GM12878 (cell line): ENCODE results near the gene MYO3B. TPM values are rescaled to one million over a fixed set of nuclear protein-coding genes. Genes with fewer than 3 reads are reported as not detected.

Experiments used
- ATAC-seq: fragments of 200-7000 bp; cut with Tn5 transposase; 3 replicates; pipeline ENCODE4 v1.9.1; 2020; ENCODE audit warnings: mild to moderate bottlenecking, moderate library complexity
- BruUV-seq: library from RNA; stranded (reverse); fragments of 400-500 nt; replicated peaks from 2 replicates; lab custom pipeline; 2021; lab: Mats Ljungman, UMichigan
- CTCF ChIA-PET: fragments of 300-600 bp; sonication (Branson Sonifier 250); formaldehyde crosslinking; extraction: SDS; loops from one replicate; lab custom pipeline; 2021; ENCODE audit warnings: inconsistent platforms; lab: Yijun Ruan, JAX
- POLR2A ChIA-PET: fragments of 350-600 bp; formaldehyde crosslinking; extraction: SDS; loops from one replicate; lab custom pipeline; 2021; ENCODE audit warnings: inconsistent platforms; lab: Charles Lee
- RAD21 ChIA-PET: fragments of 300-600 bp; sonication (Branson Sonifier 250); formaldehyde crosslinking; loops from one replicate; lab custom pipeline; 2023; ENCODE audit warnings: antibody characterized with exemption; ENCODE audit not compliant: unreplicated experiment; lab: Charles Lee
- SMC1A ChIA-PET: fragments of 300-600 bp; sonication (Branson Sonifier 250); formaldehyde crosslinking; loops from one replicate; lab custom pipeline; 2023; ENCODE audit not compliant: unreplicated experiment, uncharacterized antibody; lab: Charles Lee
- DNase-seq: peaks from one replicate; pipeline ENCODE4 v3.0.0-alpha.2; 2011; ENCODE audit warnings: low read depth, low spot score
- FAIRE-seq: peaks from 3 replicates; lab custom pipeline; 2011; peaks lifted over from hg19 to GRCh38; lab: Jason Lieb, UNC
- H2AFZ ChIP-seq: 2 replicates; pipeline ENCODE4 v1.6.0; 2011; ENCODE audit warnings: low read depth, low read length, control low read depth; ENCODE audit not compliant: control insufficient read depth
- H3K27ac ChIP-seq: 2 replicates; pipeline ENCODE4 v1.5.1; 2011; ENCODE audit warnings: control low read depth; ENCODE audit not compliant: control insufficient read depth, insufficient read depth
- H3K27me3 ChIP-seq, 2 experiments: replicated peaks in 1 of 2; 2 replicates each; pipeline versions ENCODE4 v1.6.0 to v1.6.1; 2011; ENCODE audit warnings: low read length in 1 of 2; ENCODE audit not compliant: control insufficient read depth in 2 of 2, insufficient read depth in 2 of 2
- H3K36me3 ChIP-seq, 2 experiments: 2 replicates each; pipeline ENCODE4 v1.5.1; 2011; ENCODE audit warnings: low read length in 1 of 2; ENCODE audit not compliant: control insufficient read depth in 2 of 2, insufficient read depth in 2 of 2
- H3K4me1 ChIP-seq: 2 replicates; pipeline ENCODE4 v1.6.1; 2011; ENCODE audit warnings: mild to moderate bottlenecking, low read length, moderate library complexity, mixed read lengths; ENCODE audit not compliant: control insufficient read depth, insufficient read depth
- H3K4me2 ChIP-seq: 2 replicates; pipeline ENCODE4 v1.6.0; 2011; ENCODE audit warnings: control low read depth; ENCODE audit not compliant: control insufficient read depth, insufficient read depth
- H3K4me3 ChIP-seq: fragments of 200-600 bp; sonication (generic); 2 replicates; pipeline ENCODE4 v1.5.1; 2016
- H3K79me2 ChIP-seq: 2 replicates; pipeline ENCODE4 v1.6.0; 2011; ENCODE audit warnings: low read length; ENCODE audit not compliant: control insufficient read depth, insufficient read depth
- H3K9ac ChIP-seq: 2 replicates; pipeline ENCODE4 v1.8.0; 2011; ENCODE audit warnings: low read length, control low read depth, mixed read lengths; ENCODE audit not compliant: control insufficient read depth, insufficient read depth
- H3K9me3 ChIP-seq: replicated peaks from 3 replicates; pipeline ENCODE4 v1.5.1; 2011; ENCODE audit warnings: mild to moderate bottlenecking, low read length; ENCODE audit not compliant: control insufficient read depth, insufficient read depth
- H4K20me1 ChIP-seq: 2 replicates; pipeline ENCODE4 v1.6.0; 2011; ENCODE audit not compliant: control insufficient read depth, insufficient read depth
- ASH2L ChIP-seq: fragments of 300-600, 200-600 bp; sonication (generic); IDR thresholded peaks from 2 replicates; pipeline ENCODE4 v1.6.1; 2017; ENCODE audit warnings: low read depth, mild to moderate bottlenecking, borderline replicate concordance
- CEBPB ChIP-seq, 2 experiments: fragments of 150-350 bp in 1 of 2; IDR thresholded peaks; 2 replicates each; pipeline ENCODE4 v1.6.1; 2012 to 2014; ENCODE audit warnings: low read depth in 2 of 2, low read length in 2 of 2, borderline replicate concordance in 1 of 2, inconsistent platforms in 1 of 2
- CHD4 ChIP-seq: fragments of 200-600 bp; sonication (generic); IDR thresholded peaks from 2 replicates; pipeline ENCODE4 v1.6.1; 2016; ENCODE audit warnings: mild to moderate bottlenecking
- CREB1 ChIP-seq: IDR thresholded peaks from 2 replicates; pipeline ENCODE4 v1.6.1; 2012; ENCODE audit warnings: low read depth, mild to moderate bottlenecking, inconsistent platforms
- ETV6 ChIP-seq, 2 experiments: fragments of 450-650 bp in 1 of 2; IDR thresholded peaks in 1 of 2; conservative IDR thresholded peaks in 1 of 2; 2 replicates each; pipeline ENCODE4 v1.6.1; 2014; ENCODE audit warnings: antibody characterized with exemption in 1 of 2, borderline replicate concordance in 1 of 2, low read depth in 1 of 2, mild to moderate bottlenecking in 1 of 2, moderate library complexity in 1 of 2
- HDAC6 ChIP-seq: fragments of 200-600 bp; sonication (generic); IDR thresholded peaks from one replicate; pipeline ENCODE4 v1.8.0; 2017; ENCODE audit warnings: antibody characterized with exemption; ENCODE audit not compliant: unreplicated experiment
- MYB ChIP-seq: fragments of 150-350 bp; IDR thresholded peaks from 2 replicates; pipeline ENCODE4 v1.6.1; 2014; ENCODE audit warnings: mild to moderate bottlenecking, low read depth, low read length, borderline replicate concordance
- MYC ChIP-seq: IDR thresholded peaks from 2 replicates; pipeline ENCODE4 v1.6.1; 2011; ENCODE audit warnings: mild to moderate bottlenecking, low read length, moderate library complexity, inconsistent platforms; ENCODE audit not compliant: insufficient read depth, insufficient replicate concordance, insufficient read length, severe bottlenecking
- NBN ChIP-seq: fragments of 450-650 bp; IDR thresholded peaks from 2 replicates; pipeline ENCODE4 v1.6.1; 2016
- PBX3 ChIP-seq: IDR thresholded peaks from 2 replicates; pipeline ENCODE4 v1.6.1; 2011; ENCODE audit warnings: mild to moderate bottlenecking, low read depth, low read length, moderate library complexity; ENCODE audit not compliant: insufficient replicate concordance
- RB1 ChIP-seq: fragments of 450-650 bp; formaldehyde crosslinking; IDR thresholded peaks from 2 replicates; pipeline ENCODE4 v1.6.1; 2017; ENCODE audit warnings: mild to moderate bottlenecking, borderline replicate concordance
- TCF12 ChIP-seq: IDR thresholded peaks from 2 replicates; pipeline ENCODE4 v1.6.1; 2011; ENCODE audit warnings: low read depth, mild to moderate bottlenecking, low read length
- YY1 ChIP-seq: IDR thresholded peaks from 2 replicates; pipeline ENCODE4 v1.6.1; 2011; ENCODE audit warnings: low read depth, mild to moderate bottlenecking, low read length
- WGBS: methylation state at CpG from one replicate; pipeline ENCODE4 v1.1.6; 2016; ENCODE audit warnings: low lambda C conversion rate; ENCODE audit not compliant: insufficient replicate concordance, insufficient coverage; ENCODE audit errors: missing lambda C conversion rate; 5-methylcytosine and 5-hydroxymethylcytosine counted together
- in situ Hi-C: fragments of 300-500 bp; cut with MboI; formaldehyde crosslinking; loops from 9 replicates; pipeline ENCODE4 v1.14.3; 2018; ENCODE audit warnings: mixed read lengths
- intact Hi-C: fragments of 100-400 bp; cut with micrococcal nuclease; formaldehyde crosslinking; loops from one replicate; pipeline ENCODE4 v1.14.2; 2022; ENCODE audit not compliant: unreplicated experiment
- polyA plus RNA-seq, 11 experiments: library from polyadenylated mRNA; depleted of rRNA in 4 of 11; unstranded in 6 of 11; stranded (reverse) in 5 of 11; fragments of >200 nt; fragmentation: Nextera tagmentation in 4 of 11; fragmentation: Illumina TruSeq in 1 of 11; extraction: Ambion mirVana in 4 of 11; extraction: Trizol in 1 of 11; gene quantifications; 1 replicate in 1 of 11; 2 replicates in 10 of 11; pipeline versions ENCODE4 v1.2.1 to v1.2.3, GENCODE V29; 2011 to 2016; ENCODE audit warnings: inconsistent platforms in 2 of 11, missing spikeins in 2 of 11, low read depth in 1 of 11
- total RNA-seq, 4 experiments: library from RNA; depleted of rRNA in 3 of 4; stranded (reverse); fragments of >200 nt in 3 of 4; fragmentation: Illumina TruSeq in 1 of 4; extraction: Trizol in 1 of 4; gene quantifications; 2 replicates each; pipeline versions ENCODE4 v1.2.1 to v1.2.3, GENCODE V29; 2013 to 2021

Gene MYO3B
- total and polyA plus RNA-seq, 10 of the 15 experiments (the other 5 are each of a cell fraction or from before 2014, with no cell fraction given): 1.1 to 7.1 (median 2.1) TPM

- in situ Hi-C loops: no loop called here
- TF ChIP-seq HDAC6 (no peak), CHD4 (no peak), CEBPB (IDR thresholded peaks at IDR 0.05; ENCODE audit: borderline replicate concordance in 1 of 2, low read depth in 2 of 2, low read length in 2 of 2) (no peak), ETV6 (conservative IDR thresholded peaks at IDR 0.05 in 1 of 2, IDR thresholded peaks at IDR 0.05 in 1 of 2; ENCODE audit: borderline replicate concordance in 1 of 2, low read depth in 1 of 2) (no peak), YY1 (no peak), TCF12 (no peak), RB1 (no peak), MYB (no peak), CREB1 (no peak), MYC (no peak), PBX3 (no peak), NBN (no peak), ASH2L (no peak)
- ChIA-PET SMC1A (interaction anchor here (1.3 kb wide), 1 partner anchor 13 kb away, joined by 3 read pairs; no protein-coding TSS in a partner anchor), CTCF (interaction anchor here (1.4 to 2.0 kb wide), 2 partner anchors 27 to 40 kb away, joined by 3 to 11 read pairs; no protein-coding TSS in a partner anchor), RAD21 (no interaction called here), POLR2A (no interaction called here)
- H3K27me3 ChIP-seq: no peaks in the 10 kb centered on the region
- no peak overlapping the region for H3K4me2 ChIP-seq
- no TSS peak for BruUV-seq
- intact Hi-C loops: no loop called here
- no peak overlapping the region for H3K9ac ChIP-seq
- no peaks in the 10 kb centered on the region for H3K4me1 ChIP-seq
- H3K36me3 ChIP-seq: no peaks in the 10 kb centered on the region
- no peak for DNase-seq
- ATAC-seq: no peak
- H3K27ac ChIP-seq: no peak overlapping the region
- no peak for FAIRE-seq
- H3K79me2 ChIP-seq: no peaks in the 10 kb centered on the region
- no peak overlapping the region for H3K4me3 ChIP-seq
- no peaks in the 10 kb centered on the region for H3K9me3 ChIP-seq
- H4K20me1 ChIP-seq: no peaks in the 10 kb centered on the region
- no peak overlapping the region for H2AFZ ChIP-seq
- WGBS: 0% methylated on average over 1 of the region's 1 CpG
Measured at GRCh38 chr2:170449034-170449433, 271.1 kb downstream of the MYO3B start.
